Activated CD8-positive, alpha-beta memory T cell treated with anti-CD3 and anti-CD28 coated beads for 4 hours (primary cell): Measurements from ENCODE around the gene ABCG1.
A peak's percentile ranks its signal among the peaks of the same experiment; 100 is the strongest.

ENCODE experiments used
- DNase-seq, 2 donors: peaks; one replicate each; pipeline ENCODE4 v3.0.0-alpha.2; 2020; ENCODE audit warnings: low read depth in 2 of 2

ABCG1 gene

GRCh38 chr21:42321231-42321630, 102.3 kb downstream of the ABCG1 start:
- no peak for DNase-seq

- no peak for DNase-seq
Observed at GRCh38 chr21:42321845-42322244, 102.9 kb downstream of the ABCG1 start.

GRCh38 chr21:42324896-42325295, 106.0 kb downstream of the ABCG1 start:
- no peak for DNase-seq

GRCh38 chr21:42330380-42331371, 111.7 kb downstream of the ABCG1 start:
- DNase-seq = no peak

- no peak for DNase-seq
Observed at GRCh38 chr21:42331660-42332059, 112.7 kb downstream of the ABCG1 start.

DNA sequence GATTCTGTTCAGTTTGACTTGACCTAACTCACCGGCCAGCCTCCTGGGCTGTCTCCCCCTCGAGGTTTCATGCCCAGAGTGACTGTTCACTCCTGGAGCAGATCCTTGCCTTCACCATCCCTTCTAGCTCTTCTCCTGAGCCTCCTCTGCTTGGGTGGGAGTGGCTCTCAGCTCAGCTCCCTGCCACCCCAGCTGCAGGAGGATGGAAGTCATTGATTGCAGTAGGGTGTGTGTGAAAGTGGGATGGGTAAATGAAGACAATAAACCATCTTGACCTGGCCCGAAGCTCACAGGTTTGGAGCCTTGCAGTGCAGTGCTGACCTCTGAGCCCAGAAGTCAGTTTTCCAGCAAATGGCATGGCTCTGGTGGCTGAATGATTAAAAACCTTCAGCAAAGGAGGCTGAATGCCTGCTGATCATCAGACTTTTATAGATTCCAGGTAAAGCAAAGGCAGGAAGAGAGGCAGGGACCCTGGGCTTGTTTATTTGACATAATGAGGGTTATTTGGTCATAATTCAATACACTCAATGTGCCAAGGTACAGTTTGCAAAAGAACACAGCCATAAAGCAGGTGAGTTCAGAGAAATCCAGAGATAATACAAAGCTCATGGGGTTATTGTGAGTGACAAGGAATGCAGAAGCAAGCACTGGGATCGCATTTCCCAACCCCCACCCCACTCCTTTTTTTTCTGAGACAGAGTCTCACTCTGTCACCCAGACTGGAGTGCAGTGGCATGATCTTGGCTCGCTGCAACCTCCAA, 113.8 kb downstream of the ABCG1 start:
- DNase-seq = no peak

DNA sequence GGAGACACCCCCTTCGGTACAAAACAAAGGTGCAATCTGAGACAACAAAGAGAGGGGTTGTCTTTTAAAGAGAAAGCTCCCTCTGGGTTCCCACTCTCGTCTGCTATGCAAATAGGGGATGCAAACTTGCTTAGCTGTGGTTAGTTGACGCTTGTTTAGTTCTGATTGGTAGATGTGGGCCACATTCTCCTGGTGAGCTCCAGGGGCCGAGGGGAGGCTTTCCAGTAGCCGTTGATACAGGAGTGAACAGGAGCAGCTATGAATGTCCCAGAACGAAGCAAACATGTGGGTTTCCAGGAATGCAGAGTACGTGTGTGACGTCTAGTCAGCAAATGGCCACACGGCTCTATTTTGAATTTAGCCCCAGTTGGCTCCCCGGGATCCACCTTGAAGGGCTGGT, 117.1 kb downstream of the ABCG1 start:
- DNase-seq = no peak

- no peak for DNase-seq
Observed at GRCh38 chr21:42337276-42337675, 118.3 kb downstream of the ABCG1 start.

DNA sequence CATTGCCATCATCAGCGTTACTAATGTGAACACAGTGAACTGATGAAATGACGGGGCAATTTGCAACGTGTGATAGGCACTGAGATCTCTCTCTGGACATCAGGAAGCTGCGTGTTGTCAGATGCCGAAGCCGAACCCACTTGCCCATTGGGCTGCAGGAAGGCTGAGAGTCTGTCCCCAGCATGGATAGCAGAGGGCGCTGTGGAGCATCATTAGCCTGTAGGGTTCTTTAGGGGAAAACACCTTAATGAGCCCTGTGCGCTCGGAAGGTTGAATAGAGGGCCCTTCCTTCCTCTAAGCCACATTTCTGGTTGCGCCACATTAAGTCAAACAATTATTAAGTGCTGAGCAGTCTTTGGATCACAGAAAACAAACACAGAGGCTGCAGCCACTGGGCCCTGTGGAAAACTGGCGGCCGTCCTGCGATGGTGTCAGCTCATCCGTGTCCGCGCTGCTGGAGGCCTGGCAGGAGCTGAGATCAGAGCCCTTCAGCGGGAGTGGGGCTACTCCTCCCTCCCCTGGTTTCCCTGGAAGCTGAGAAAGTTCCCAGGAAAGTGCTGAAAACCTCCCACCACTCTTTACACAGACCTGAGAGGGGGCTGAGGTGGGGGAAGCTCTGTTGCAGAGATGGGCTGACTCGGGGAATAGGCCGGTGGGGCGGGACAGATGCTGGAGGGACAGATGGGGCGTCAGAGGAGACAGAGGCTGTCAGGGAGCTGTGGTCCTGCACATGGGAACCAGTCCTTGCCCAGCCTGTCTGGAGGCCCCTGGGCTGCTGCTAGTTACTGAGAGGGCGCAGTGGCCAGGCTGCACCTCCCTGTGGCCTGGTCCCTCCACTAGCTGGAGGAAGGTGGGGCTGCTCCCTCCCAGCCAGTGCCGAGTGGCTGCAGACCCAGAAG, 119.1 kb downstream of the ABCG1 start:
- peak; percentile 55 to 68 for DNase-seq

- no peak for DNase-seq
Observed at GRCh38 chr21:42338729-42339715, 120.1 kb downstream of the ABCG1 start.

DNA sequence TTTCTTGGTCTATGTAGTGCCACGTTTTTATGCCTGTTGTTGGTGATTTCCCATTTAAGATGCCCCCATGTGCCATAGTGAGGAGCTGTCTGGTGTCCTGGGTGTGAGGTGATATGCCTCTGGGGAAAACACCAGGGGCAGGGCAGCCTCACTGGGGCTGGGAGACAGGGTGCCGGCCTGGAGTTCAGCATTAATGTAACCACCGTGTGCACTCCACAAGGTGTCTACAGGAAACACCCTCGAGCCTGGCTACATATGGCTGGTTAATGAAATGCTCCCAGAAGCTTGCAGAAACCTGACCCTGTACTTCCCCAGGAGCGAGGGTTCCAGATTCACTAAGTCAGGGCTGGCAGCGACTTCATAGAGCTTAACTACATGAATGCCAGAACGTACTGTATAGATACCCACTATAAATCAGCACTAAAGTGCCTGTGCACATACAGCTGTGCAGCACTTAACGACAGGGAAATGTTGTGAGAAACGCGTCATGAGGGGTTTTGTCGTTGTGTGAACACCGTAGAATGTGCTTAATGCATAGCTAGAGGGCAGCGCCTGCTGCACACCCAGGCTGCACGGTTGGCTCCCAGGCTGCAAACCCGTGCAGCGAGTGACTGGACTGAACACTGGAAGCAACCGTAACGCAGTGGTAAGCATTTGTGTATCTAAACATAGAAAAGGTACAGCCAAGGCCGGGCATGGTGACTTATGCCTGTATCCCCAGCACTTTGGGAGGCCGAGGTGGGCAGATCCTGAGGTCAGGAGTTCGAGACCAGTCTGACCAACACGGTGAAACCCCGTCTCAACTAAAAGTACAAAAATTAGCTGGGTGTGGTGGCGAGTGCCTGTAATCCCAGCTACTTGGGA, 121.5 kb downstream of the ABCG1 start:
- no peak for DNase-seq

GRCh38 chr21:42341776-42342542, 123.0 kb downstream of the ABCG1 start:
- no peak for DNase-seq

GRCh38 chr21:42343101-42343500, 124.2 kb downstream of the ABCG1 start:
- DNase-seq = no peak

- no peak for DNase-seq
Observed at GRCh38 chr21:42343556-42343955, 124.6 kb downstream of the ABCG1 start.

GRCh38 chr21:42343963-42344510, 125.1 kb downstream of the ABCG1 start:
- no peak for DNase-seq

GRCh38 chr21:42344631-42345030, 125.7 kb downstream of the ABCG1 start:
- no peak for DNase-seq

- DNase-seq = no peak
Observed at GRCh38 chr21:42346441-42346840, 127.5 kb downstream of the ABCG1 start.
